Thyroid gland (tissue), 4 donors: ENCODE measurements around the gene LUZP2.

Source experiments
- POLR2A ChIP-seq, 2 donors: fragments of 450-650 bp; IDR thresholded peaks; one replicate each; pipeline ENCODE4 v1.6.1; 2017; ENCODE audit warnings: antibody characterized with exemption in 2 of 2, mild to moderate bottlenecking in 2 of 2, moderate library complexity in 1 of 2
- TF ChIP-seq, protein P1 (sequence below), 6 experiments: fragments of 200-600 bp in 3 of 6; fragments of 450-650 bp in 3 of 6; sonication (generic) in 3 of 6; IDR thresholded peaks; one replicate each; pipeline ENCODE4 v1.5.1; 2016 to 2019; ENCODE audit warnings: antibody characterized with exemption in 6 of 6, mild to moderate bottlenecking in 2 of 6, inconsistent platforms in 1 of 6, moderate library complexity in 1 of 6

DNA sequence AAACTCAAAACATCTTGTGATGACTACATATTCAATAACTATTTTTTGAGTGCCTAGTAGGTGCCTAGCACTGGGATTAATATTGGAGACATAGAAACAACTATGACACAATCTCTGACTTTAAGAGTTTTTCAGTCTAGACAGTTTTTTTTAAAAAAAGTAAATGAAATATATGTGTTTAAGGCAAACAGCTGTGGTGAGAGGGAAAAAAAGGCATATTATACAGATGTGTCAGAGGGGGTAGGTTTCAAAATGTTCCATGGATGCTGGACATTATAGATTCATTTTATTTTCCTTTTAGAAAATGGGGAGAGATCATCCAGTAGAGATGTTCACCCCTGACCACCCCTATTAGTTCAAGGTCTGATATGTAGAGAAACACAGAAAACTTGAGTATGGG, 90.8 kb downstream of the LUZP2 start:
- TF ChIP-seq, protein P1, sequence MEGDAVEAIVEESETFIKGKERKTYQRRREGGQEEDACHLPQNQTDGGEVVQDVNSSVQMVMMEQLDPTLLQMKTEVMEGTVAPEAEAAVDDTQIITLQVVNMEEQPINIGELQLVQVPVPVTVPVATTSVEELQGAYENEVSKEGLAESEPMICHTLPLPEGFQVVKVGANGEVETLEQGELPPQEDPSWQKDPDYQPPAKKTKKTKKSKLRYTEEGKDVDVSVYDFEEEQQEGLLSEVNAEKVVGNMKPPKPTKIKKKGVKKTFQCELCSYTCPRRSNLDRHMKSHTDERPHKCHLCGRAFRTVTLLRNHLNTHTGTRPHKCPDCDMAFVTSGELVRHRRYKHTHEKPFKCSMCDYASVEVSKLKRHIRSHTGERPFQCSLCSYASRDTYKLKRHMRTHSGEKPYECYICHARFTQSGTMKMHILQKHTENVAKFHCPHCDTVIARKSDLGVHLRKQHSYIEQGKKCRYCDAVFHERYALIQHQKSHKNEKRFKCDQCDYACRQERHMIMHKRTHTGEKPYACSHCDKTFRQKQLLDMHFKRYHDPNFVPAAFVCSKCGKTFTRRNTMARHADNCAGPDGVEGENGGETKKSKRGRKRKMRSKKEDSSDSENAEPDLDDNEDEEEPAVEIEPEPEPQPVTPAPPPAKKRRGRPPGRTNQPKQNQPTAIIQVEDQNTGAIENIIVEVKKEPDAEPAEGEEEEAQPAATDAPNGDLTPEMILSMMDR (IDR thresholded peaks at IDR 0.05): no peak
- TF ChIP-seq POLR2A (IDR thresholded peaks at IDR 0.05): no peak
